Adipocyte (in vitro differentiated cells): ENCODE data around the gene IL17RE.
A peak's percentile ranks its signal among the peaks of the same experiment; 100 is the strongest.
"Not testable (repeated sequence)": the region's sequence is repeated elsewhere in the genome, so short reads cannot be mapped to it uniquely, and the experiment has no call there.

Source experiments
- DNase-seq: peaks from one replicate; pipeline ENCODE4 v3.0.0-alpha.2; 2015; ENCODE audit warnings: low read depth
- H3K27me3 ChIP-seq: replicated peaks from 2 replicates; pipeline ENCODE4 v1.7.0; 2013; ENCODE audit warnings: mild to moderate bottlenecking, low read length, moderate library complexity; ENCODE audit not compliant: control insufficient read depth, insufficient read depth
- H3K36me3 ChIP-seq: 2 replicates; pipeline ENCODE4 v1.7.0; 2013; ENCODE audit warnings: low read length, mild to moderate bottlenecking, moderate library complexity; ENCODE audit not compliant: control insufficient read depth, insufficient read depth, severe bottlenecking
- H3K4me1 ChIP-seq: 2 replicates; pipeline ENCODE4 v1.7.0; 2013; ENCODE audit warnings: mild to moderate bottlenecking, low read length, moderate library complexity; ENCODE audit not compliant: control insufficient read depth, insufficient read depth
- H3K4me3 ChIP-seq: 2 replicates; pipeline ENCODE4 v1.7.0; 2013; ENCODE audit warnings: mild to moderate bottlenecking, low read length, moderate library complexity
- H3K9ac ChIP-seq: 2 replicates; pipeline ENCODE4 v1.7.0; 2013; ENCODE audit warnings: mild to moderate bottlenecking, low read length, moderate library complexity
- H3K9me3 ChIP-seq: 2 replicates; pipeline ENCODE4 v1.7.0; 2013; ENCODE audit warnings: mild to moderate bottlenecking, low read length, moderate library complexity; ENCODE audit not compliant: control insufficient read depth

Gene IL17RE

GRCh38 chr3:9865125-9865637 is 37.5 kb upstream of the IL17RE start:
- Histone ChIP-seq H3K36me3 (peaks cover 45% of the 10 kb centered on the region), H3K4me1 (peaks cover 64% of the 10 kb centered on the region), H3K9ac (peak overlapping the region; percentile 86)
- DNase-seq, H3K4me3 ChIP-seq, H3K27me3 ChIP-seq, H3K9me3 ChIP-seq: not testable (repeated sequence)

- Histone ChIP-seq H3K4me1 (peaks cover 69% of the 10 kb centered on the region), H3K36me3 (peaks cover 60% of the 10 kb centered on the region), H3K27me3 (no peaks in the 10 kb centered on the region), H3K9ac (peak overlapping the region; percentile 86), H3K9me3 (no peaks in the 10 kb centered on the region), H3K4me3 (peak overlapping the region; percentile 16)
- DNase-seq, result no peak
Measured at GRCh38 chr3:9866639-9867038, 36.0 kb upstream of the IL17RE start.

GRCh38 chr3:9867106-9867505 is 35.5 kb upstream of the IL17RE start:
- Histone ChIP-seq H3K36me3 (peaks cover 65% of the 10 kb centered on the region), H3K4me1 (peaks cover 69% of the 10 kb centered on the region), H3K9me3 (no peaks in the 10 kb centered on the region), H3K9ac (peak overlapping the region; percentile 86), H3K4me3 (peak overlapping the region; percentile 16), H3K27me3 (no peaks in the 10 kb centered on the region)
- no peak for DNase-seq

GRCh38 chr3:9869955-9870354 is 32.7 kb upstream of the IL17RE start:
- H3K9ac ChIP-seq, result peak overlapping the region; percentile 5
- peaks cover 66% of the 10 kb centered on the region for H3K4me1 ChIP-seq
- no peak for DNase-seq
- H3K27me3 ChIP-seq, result no peaks in the 10 kb centered on the region
- H3K36me3 ChIP-seq, result peaks cover 91% of the 10 kb centered on the region
- H3K4me3 ChIP-seq, result no peak overlapping the region
- no peaks in the 10 kb centered on the region for H3K9me3 ChIP-seq

- H3K9ac ChIP-seq, result peak overlapping the region; percentile 44
- no peaks in the 10 kb centered on the region for H3K27me3 ChIP-seq
- H3K4me3 ChIP-seq, result no peak overlapping the region
- H3K36me3 ChIP-seq, result peaks cover 96% of the 10 kb centered on the region
- DNase-seq, result peak; percentile 82
- H3K4me1 ChIP-seq, result peaks cover 66% of the 10 kb centered on the region
- no peaks in the 10 kb centered on the region for H3K9me3 ChIP-seq
Measured at GRCh38 chr3:9870978-9871377, 31.7 kb upstream of the IL17RE start.

- not testable (repeated sequence) for H3K4me3 ChIP-seq, DNase-seq, H3K9me3 ChIP-seq, H3K27me3 ChIP-seq
- Histone ChIP-seq H3K4me1 (peaks cover 64% of the 10 kb centered on the region), H3K36me3 (peaks cover 95% of the 10 kb centered on the region), H3K9ac (peak overlapping the region; percentile 51)
Measured at GRCh38 chr3:9872067-9872466, 30.6 kb upstream of the IL17RE start.

GRCh38 chr3:9875448-9875847 is 27.2 kb upstream of the IL17RE start:
- Histone ChIP-seq H3K36me3 (peaks cover 72% of the 10 kb centered on the region), H3K4me1 (peaks cover 85% of the 10 kb centered on the region), H3K9me3 (no peaks in the 10 kb centered on the region), H3K27me3 (no peaks in the 10 kb centered on the region), H3K4me3 (peak overlapping the region; percentile 53), H3K9ac (peak overlapping the region; percentile 76)
- peak; percentile 18 for DNase-seq

- H3K4me1 ChIP-seq, result peaks cover 80% of the 10 kb centered on the region
- peak overlapping the region; percentile 53 for H3K4me3 ChIP-seq
- not testable (repeated sequence) for H3K9me3 ChIP-seq, H3K27me3 ChIP-seq, DNase-seq
- H3K9ac ChIP-seq, result peak overlapping the region; percentile 76
- peaks cover 64% of the 10 kb centered on the region for H3K36me3 ChIP-seq
Measured at GRCh38 chr3:9876255-9876654, 26.4 kb upstream of the IL17RE start.

GRCh38 chr3:9876991-9877390 is 25.7 kb upstream of the IL17RE start:
- Histone ChIP-seq H3K4me3 (peak overlapping the region; percentile 79), H3K9ac (peak overlapping the region; percentile 90), H3K9me3 (no peaks in the 10 kb centered on the region), H3K4me1 (peaks cover 73% of the 10 kb centered on the region), H3K36me3 (peaks cover 57% of the 10 kb centered on the region), H3K27me3 (no peaks in the 10 kb centered on the region)
- no peak for DNase-seq

- peak overlapping the region; percentile 90 for H3K9ac ChIP-seq
- peaks cover 39% of the 10 kb centered on the region for H3K36me3 ChIP-seq
- peak overlapping the region; percentile 79 for H3K4me3 ChIP-seq
- DNase-seq, result no peak
- H3K9me3 ChIP-seq, result no peaks in the 10 kb centered on the region
- peaks cover 66% of the 10 kb centered on the region for H3K4me1 ChIP-seq
- no peaks in the 10 kb centered on the region for H3K27me3 ChIP-seq
Measured at GRCh38 chr3:9878700-9879099, 23.9 kb upstream of the IL17RE start.

- Histone ChIP-seq H3K9ac (peak within 1 kb of the TSS; percentile 90), H3K9me3 (no peaks in the 10 kb centered on the region), H3K4me1 (peaks cover 70% of the 10 kb centered on the region), H3K27me3 (no peaks in the 10 kb centered on the region), H3K36me3 (peaks cover 29% of the 10 kb centered on the region), H3K4me3 (peak within 1 kb of the TSS; percentile 79)
- no peak for DNase-seq
Measured at GRCh38 chr3:9879830-9880549, 22.7 kb upstream of the IL17RE start, which contains the start of gene CIDEC. TSS of gene CIDEC (minus strand) at chr3:9880253. CDS start at chr3:9878486, 1,767 bp downstream.
